GM12873 (cell line): Measurements from ENCODE around the gene MISP3.

Experiments used
- CTCF ChIP-seq: IDR thresholded peaks from 2 replicates; pipeline ENCODE4 v1.5.1; 2012; ENCODE audit warnings: low read depth, mild to moderate bottlenecking, moderate library complexity, low read length, control low read depth; ENCODE audit not compliant: insufficient read depth; ENCODE audit errors: missing control alignments

The MISP3 gene

GRCh38 chr19:14072535-14073260 lies at the start of gene MISP3:
TSS of gene MISP3 (plus strand) at chr19:14072786. CDS start at chr19:14073310, 524 bp downstream.
- no peak for TF ChIP-seq CTCF

DNA sequence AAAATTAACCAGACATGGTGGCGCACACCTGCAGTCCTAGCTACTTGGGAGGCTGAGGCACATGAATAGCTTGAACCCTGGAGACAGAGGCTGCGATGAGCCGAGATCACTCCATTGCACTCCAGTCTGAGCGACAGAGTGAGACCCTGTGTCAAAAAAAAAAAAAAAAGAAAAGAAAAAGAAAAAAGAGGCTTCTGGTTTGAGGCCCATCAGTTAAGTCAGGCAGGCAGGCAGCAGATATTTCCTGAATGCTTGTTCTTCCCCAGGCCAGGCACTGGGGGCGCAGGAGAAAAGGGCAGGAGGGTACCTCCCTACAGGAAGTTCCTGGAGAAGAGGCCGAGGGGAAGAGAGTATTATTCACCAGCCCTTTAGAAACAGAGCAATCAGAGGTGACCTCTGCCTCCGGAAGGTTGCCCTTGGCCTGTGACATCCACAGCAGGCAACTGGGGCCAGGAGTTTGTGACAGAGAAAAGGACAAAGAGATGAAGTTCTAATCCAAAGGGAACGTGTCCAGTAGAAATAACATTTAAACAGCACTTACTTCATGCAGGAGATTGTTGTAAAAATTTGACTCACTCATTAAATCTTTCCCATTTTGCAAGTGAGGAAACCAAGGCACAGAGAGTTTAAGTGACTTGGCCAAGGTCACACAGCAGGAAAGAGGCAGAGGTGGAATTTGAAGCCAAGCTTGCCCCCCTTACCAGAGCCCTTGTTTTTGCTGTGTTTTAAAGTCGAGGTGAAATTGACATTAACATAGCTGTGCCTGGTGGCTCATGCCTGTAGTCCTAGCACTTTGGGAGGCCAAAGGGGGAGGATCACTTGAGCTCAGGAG lies 49.0 kb upstream of the MISP3 start:
- TF ChIP-seq CTCF: peak; percentile 55

DNA sequence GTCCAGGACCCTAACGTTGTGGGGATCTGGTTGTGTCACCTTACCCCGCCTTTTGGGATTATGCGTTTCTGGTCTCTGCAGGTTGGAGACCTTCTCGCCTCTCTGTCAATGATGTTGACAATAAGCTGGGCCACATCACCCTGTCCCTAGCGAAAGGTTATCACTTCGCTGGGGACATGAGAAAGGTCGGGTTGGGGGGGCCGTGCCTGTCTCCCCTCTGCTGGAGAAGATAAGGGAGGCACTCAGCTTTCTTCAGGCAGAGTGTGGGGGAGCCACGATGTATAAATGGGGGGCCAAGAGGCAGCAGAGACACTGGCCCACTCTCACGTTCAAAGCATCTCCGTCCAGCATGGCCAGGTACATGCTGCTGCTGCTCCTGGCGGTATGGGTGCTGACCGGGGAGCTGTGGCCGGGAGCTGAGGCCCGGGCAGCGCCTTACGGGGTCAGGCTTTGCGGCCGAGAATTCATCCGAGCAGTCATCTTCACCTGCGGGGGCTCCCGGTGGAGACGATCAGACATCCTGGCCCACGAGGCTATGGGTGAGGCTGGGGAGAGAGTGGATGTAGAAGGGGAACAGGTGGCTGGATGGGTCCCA lies 44.6 kb upstream of the MISP3 start, which contains the start of gene RLN3:
RLN3 (plus strand) TSS at position 293 of the 595 bp plus-strand sequence; CDS start at position 350, 57 bp downstream.
- no peak for TF ChIP-seq CTCF

- TF ChIP-seq CTCF: no peak
Measured at GRCh38 chr19:14028901-14029300, 43.7 kb upstream of the MISP3 start.

DNA sequence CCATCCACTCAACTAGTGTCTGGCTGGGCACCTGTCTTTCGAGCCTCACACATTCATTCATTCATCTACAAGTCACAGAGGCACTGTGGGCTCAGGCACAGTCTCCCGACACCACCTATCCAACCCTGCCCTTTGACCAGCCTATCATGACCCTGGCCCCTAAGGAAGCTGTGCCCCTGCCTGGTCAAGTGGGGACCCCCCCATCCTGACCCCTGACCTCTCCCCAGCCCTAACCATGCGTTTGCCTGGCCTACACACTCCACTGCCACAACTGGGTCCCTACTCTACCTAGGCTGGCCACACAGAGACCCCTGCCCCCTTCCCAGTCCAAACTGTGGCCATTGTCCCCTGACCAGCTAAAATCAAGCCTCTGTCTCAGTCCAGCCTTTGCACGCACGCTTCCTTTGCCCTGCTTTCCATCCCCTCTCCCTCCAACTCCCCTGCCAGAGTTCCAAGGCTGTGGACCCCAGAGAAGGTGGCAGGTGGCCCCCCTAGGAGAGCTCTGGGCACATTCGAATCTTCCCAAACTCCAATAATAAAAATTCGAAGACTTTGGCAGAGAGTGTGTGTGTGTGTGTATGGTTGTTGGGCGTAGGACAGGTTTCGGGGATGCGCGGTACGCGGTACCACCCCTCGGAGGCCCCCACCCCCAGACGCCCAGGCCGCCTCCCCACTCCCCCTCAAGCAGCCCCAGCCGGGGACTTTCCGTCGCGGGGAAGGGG lies 41.4 kb upstream of the MISP3 start:
- no peak for TF ChIP-seq CTCF

GRCh38 chr19:14031719-14032480 lies 40.7 kb upstream of the MISP3 start, which contains the start of gene IL27RA:
TSS of gene IL27RA (plus strand) at chr19:14031762. CDS start at chr19:14031873, 111 bp downstream.
- TF ChIP-seq CTCF: peak; percentile 86
